Coronary artery (tissue), 2 donors: ENCODE results near the gene SLC66A2.
A peak's percentile ranks its signal among the peaks of the same experiment; 100 is the strongest.
"Not testable (repeated sequence)": the region's sequence is repeated elsewhere in the genome, so short reads cannot be mapped to it uniquely, and the experiment has no call there.

Source experiments
- DNase-seq: peaks from one replicate; pipeline ENCODE4 v3.0.0-alpha.2; 2017; ENCODE audit warnings: low spot score
- H3K27ac ChIP-seq, 2 donors: fragments of 200-600 bp; sonication (generic); one replicate each; pipeline ENCODE4 v1.5.1; 2016 to 2019
- H3K4me3 ChIP-seq: fragments of 200-600 bp; sonication (generic); 2 replicates; pipeline ENCODE4 v1.5.1; 2016; ENCODE audit warnings: mild to moderate bottlenecking, moderate library complexity
- CTCF ChIP-seq: fragments of 200-600 bp; sonication (generic); IDR thresholded peaks from one replicate; pipeline ENCODE4 v1.5.1; 2019; ENCODE audit warnings: antibody characterized with exemption

Gene SLC66A2

GRCh38 chr18:79866889-79867574, 84.4 kb downstream of the SLC66A2 start:
- TF ChIP-seq CTCF, result no peak
- no peak for DNase-seq
- no peak overlapping the region for H3K27ac ChIP-seq
- no peak overlapping the region for H3K4me3 ChIP-seq

- not testable (repeated sequence) for H3K4me3 ChIP-seq, H3K27ac ChIP-seq, DNase-seq
Measured at GRCh38 chr18:79865951-79866350, 85.5 kb downstream of the SLC66A2 start.

- H3K27ac ChIP-seq, H3K4me3 ChIP-seq: not testable (repeated sequence)
- DNase-seq, result peak; percentile 49
Measured at GRCh38 chr18:79864955-79865354, 86.5 kb downstream of the SLC66A2 start.

GRCh38 chr18:79864006-79864725, 87.3 kb downstream of the SLC66A2 start:
- Histone ChIP-seq H3K27ac (no peak overlapping the region), H3K4me3 (no peak overlapping the region)
- DNase-seq, result no peak
- no peak for TF ChIP-seq CTCF

GRCh38 chr18:79863161-79864005, 88.1 kb downstream of the SLC66A2 start:
- Histone ChIP-seq H3K4me3 (no peak overlapping the region), H3K27ac (no peak overlapping the region)
- DNase-seq, result no peak
- no peak for TF ChIP-seq CTCF

GRCh38 chr18:79862562-79862961, 88.9 kb downstream of the SLC66A2 start:
- Histone ChIP-seq H3K4me3 (no peak overlapping the region), H3K27ac (no peak overlapping the region)
- no peak for DNase-seq
- TF ChIP-seq CTCF, result no peak

- no peak for DNase-seq
- no peak for TF ChIP-seq CTCF
- no peak overlapping the region for H3K4me3 ChIP-seq
- H3K27ac ChIP-seq, result no peak overlapping the region
Measured at GRCh38 chr18:79861687-79862086, 89.8 kb downstream of the SLC66A2 start.
